ENCODE data around the gene AKAP8.
"Not testable (repeated sequence)": the region's sequence is repeated elsewhere in the genome, so short reads cannot be mapped to it uniquely, and the experiment has no call there.

AKAP8 gene

GRCh38 chr19:15379083-15379998 lies at the start of gene AKAP8:
Gene AKAP8, minus strand, starts transcription at chr19:15379787. Its CDS starts 56 bp downstream, at chr19:15379731.
- DNase-seq = peak; percentile 92

GRCh38 chr19:15427991-15428471 lies 48.4 kb upstream of the AKAP8 start:
- no peak for DNase-seq

GRCh38 chr19:15427350-15427700 lies 47.7 kb upstream of the AKAP8 start:
- DNase-seq = no peak

- DNase-seq = no peak
Observed at GRCh38 chr19:15426485-15427349, 47.1 kb upstream of the AKAP8 start.

GRCh38 chr19:15425321-15425950 lies 45.8 kb upstream of the AKAP8 start:
- no peak for DNase-seq

- DNase-seq = no peak
Observed at GRCh38 chr19:15424692-15425272, 45.2 kb upstream of the AKAP8 start.

- no peak for DNase-seq
Observed at GRCh38 chr19:15424121-15424520, 44.5 kb upstream of the AKAP8 start.

GRCh38 chr19:15423130-15423529 lies 43.5 kb upstream of the AKAP8 start:
- DNase-seq = no peak

GRCh38 chr19:15422296-15423075 lies 42.9 kb upstream of the AKAP8 start:
- no peak for DNase-seq

- DNase-seq = peak; percentile 67
Observed at GRCh38 chr19:15421721-15422260, 42.2 kb upstream of the AKAP8 start.

- no peak for DNase-seq
Observed at GRCh38 chr19:15421136-15421695, 41.6 kb upstream of the AKAP8 start.

GRCh38 chr19:15419413-15420025 lies 39.9 kb upstream of the AKAP8 start:
- DNase-seq = no peak

- peak; percentile 99 for DNase-seq
Observed at GRCh38 chr19:15418579-15419412, 39.2 kb upstream of the AKAP8 start, which contains the start of gene AKAP8L. Gene AKAP8L, minus strand, starts transcription at chr19:15418988. Its CDS starts 65 bp downstream, at chr19:15418923.

- no peak for DNase-seq
Observed at GRCh38 chr19:15418231-15418578, 38.6 kb upstream of the AKAP8 start.

- no peak for DNase-seq
Observed at GRCh38 chr19:15417699-15418098, 38.1 kb upstream of the AKAP8 start.

- no peak for DNase-seq
Observed at GRCh38 chr19:15412832-15413231, 33.2 kb upstream of the AKAP8 start.

GRCh38 chr19:15411351-15411750 lies 31.8 kb upstream of the AKAP8 start:
- DNase-seq = not testable (repeated sequence)

GRCh38 chr19:15404780-15405211 lies 25.2 kb upstream of the AKAP8 start:
- DNase-seq = no peak

- no peak for DNase-seq
Observed at GRCh38 chr19:15404097-15404779, 24.7 kb upstream of the AKAP8 start.

Measured in DMS79 (cell line).